Measurements from ENCODE around the gene WDR44.

DNA sequence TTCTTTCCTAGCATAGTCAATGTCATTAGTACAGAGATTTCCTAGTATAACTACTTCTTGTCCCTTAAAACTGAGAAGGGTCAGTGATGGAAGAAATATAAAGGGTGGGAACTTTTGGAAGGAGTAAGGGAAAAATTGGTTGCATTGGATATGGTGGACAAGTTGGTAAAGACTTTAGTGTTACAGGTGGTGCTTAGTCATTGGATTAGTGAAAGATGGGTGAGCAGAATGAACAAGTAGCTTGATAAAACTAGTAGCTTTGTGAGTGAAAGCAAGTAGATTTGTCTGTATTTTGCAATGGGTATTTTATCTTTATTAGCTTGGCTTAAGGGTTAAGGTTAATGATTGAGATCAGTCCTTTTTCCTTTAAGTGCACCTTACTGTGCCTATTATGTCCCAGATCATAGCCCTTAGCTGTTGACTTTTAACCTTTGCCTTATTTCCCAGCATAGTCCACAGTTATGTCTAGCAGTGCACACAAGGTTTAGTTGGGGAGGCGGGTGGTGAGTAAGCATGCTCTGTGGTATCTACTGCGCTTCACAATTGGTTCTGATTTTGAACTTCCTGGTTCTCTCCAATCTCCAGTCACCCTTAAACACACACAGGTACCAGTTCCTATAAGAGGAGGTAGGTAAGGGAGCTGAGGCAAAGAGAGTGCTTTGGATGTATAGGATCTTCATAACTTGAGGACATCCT is 9.5 kb downstream of the WDR44 start:
- TF ChIP-seq, protein P1, sequence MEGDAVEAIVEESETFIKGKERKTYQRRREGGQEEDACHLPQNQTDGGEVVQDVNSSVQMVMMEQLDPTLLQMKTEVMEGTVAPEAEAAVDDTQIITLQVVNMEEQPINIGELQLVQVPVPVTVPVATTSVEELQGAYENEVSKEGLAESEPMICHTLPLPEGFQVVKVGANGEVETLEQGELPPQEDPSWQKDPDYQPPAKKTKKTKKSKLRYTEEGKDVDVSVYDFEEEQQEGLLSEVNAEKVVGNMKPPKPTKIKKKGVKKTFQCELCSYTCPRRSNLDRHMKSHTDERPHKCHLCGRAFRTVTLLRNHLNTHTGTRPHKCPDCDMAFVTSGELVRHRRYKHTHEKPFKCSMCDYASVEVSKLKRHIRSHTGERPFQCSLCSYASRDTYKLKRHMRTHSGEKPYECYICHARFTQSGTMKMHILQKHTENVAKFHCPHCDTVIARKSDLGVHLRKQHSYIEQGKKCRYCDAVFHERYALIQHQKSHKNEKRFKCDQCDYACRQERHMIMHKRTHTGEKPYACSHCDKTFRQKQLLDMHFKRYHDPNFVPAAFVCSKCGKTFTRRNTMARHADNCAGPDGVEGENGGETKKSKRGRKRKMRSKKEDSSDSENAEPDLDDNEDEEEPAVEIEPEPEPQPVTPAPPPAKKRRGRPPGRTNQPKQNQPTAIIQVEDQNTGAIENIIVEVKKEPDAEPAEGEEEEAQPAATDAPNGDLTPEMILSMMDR (conservative IDR thresholded peaks at IDR 0.05): no peak
- TF ChIP-seq ZFX (IDR thresholded peaks at IDR 0.05): no peak

Data from C4-2B (cell line).